ENCODE data around the gene ELOB. TPM values are rescaled to one million over a fixed set of nuclear protein-coding genes. Genes with fewer than 3 reads are reported as not detected.
A peak's percentile ranks its signal among the peaks of the same experiment; 100 is the strongest.

The ELOB gene
- total RNA-seq, 1 experiment from 2014 or later, result 259 TPM

DNA sequence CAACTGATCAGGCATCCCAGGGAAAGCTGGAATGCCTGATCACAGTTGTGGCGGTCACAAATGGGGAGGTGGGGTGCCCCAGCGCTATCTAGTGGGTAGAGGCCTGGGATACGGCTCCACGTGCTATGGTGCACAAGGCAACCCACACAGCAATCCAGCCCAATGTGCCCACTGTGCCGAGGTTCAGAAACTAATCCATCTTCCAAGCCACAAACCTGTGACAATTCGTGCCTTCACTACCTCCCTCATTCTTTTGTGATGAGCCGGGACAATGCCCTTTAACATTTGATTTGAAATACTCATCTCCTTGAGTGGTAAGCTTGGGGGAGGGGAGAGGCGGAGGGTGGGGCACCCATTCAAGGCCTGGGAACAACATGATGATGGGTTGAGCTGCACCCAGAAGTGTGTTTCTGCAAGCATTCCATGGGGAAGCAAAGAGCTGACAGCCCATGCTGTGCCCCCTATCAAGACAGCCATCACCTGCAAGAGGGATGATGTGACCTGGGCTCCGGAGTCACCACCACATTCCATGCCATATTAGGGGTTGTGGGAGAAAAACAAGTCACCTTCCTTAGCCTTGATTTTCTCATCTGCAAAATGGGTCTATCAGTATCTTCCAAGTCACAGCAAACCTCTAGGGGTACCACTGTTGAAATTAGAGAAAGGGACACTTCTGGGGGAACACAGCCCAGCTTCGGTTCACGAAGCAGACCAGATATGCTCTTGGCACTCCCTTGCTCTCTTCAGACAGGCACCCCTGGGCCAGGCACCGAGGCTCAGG is 3.7 kb downstream of the ELOB start:
- intact Hi-C loops (cut with micrococcal nuclease; ENCODE audit: unreplicated experiment), result no loop called here
- TF ChIP-seq, protein P1, sequence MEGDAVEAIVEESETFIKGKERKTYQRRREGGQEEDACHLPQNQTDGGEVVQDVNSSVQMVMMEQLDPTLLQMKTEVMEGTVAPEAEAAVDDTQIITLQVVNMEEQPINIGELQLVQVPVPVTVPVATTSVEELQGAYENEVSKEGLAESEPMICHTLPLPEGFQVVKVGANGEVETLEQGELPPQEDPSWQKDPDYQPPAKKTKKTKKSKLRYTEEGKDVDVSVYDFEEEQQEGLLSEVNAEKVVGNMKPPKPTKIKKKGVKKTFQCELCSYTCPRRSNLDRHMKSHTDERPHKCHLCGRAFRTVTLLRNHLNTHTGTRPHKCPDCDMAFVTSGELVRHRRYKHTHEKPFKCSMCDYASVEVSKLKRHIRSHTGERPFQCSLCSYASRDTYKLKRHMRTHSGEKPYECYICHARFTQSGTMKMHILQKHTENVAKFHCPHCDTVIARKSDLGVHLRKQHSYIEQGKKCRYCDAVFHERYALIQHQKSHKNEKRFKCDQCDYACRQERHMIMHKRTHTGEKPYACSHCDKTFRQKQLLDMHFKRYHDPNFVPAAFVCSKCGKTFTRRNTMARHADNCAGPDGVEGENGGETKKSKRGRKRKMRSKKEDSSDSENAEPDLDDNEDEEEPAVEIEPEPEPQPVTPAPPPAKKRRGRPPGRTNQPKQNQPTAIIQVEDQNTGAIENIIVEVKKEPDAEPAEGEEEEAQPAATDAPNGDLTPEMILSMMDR (conservative IDR thresholded peaks at IDR 0.05), result no peak
- TF ChIP-seq EZH2 (IDR thresholded peaks at IDR 0.05; ENCODE audit: low read depth), result no peak
- H3K4me3 ChIP-seq, result no peak overlapping the region
- CTCF ChIA-PET, result interaction anchor here (0.5 to 0.7 kb wide), 2 partner anchors 9 to 97 kb away, joined by 3 to 5 read pairs; no protein-coding TSS in a partner anchor
- H2AFZ ChIP-seq, result no peak overlapping the region
- H3K4me1 ChIP-seq (replicated peaks; ENCODE audit: insufficient read depth), result peaks cover 13% of the 10 kb centered on the region
- H3K4me2 ChIP-seq, result no peak overlapping the region
- peaks cover 37% of the 10 kb centered on the region for H3K79me2 ChIP-seq (ENCODE audit: low read depth)
- peaks cover 13% of the 10 kb centered on the region; the same call in 1 of the 2 replicates for H3K36me3 ChIP-seq (ENCODE audit: low read depth)
- H3K9me2 ChIP-seq (ENCODE audit: insufficient read depth), result no peaks in the 10 kb centered on the region
- H3K9me3 ChIP-seq (ENCODE audit: insufficient read depth, low read depth), result no peaks in the 10 kb centered on the region
- DNase-seq, result peak in 1 of 2 experiments; percentile 49
- peaks cover 74% of the 10 kb centered on the region for H3F3A ChIP-seq (ENCODE audit: insufficient read depth, low read depth)
- peaks cover 46% of the 10 kb centered on the region for H4K20me1 ChIP-seq (ENCODE audit: insufficient read depth)
- H3K27ac ChIP-seq, result peak overlapping the region; percentile 19; the same call in 1 of the 2 replicates
- no peaks in the 10 kb centered on the region for H3K27me3 ChIP-seq (ENCODE audit: insufficient read depth, low read depth)
- POLR2A ChIA-PET (ENCODE audit: unreplicated experiment), result no interaction called here
- no TSS peak for BruUV-seq (replicated peaks)

DNA sequence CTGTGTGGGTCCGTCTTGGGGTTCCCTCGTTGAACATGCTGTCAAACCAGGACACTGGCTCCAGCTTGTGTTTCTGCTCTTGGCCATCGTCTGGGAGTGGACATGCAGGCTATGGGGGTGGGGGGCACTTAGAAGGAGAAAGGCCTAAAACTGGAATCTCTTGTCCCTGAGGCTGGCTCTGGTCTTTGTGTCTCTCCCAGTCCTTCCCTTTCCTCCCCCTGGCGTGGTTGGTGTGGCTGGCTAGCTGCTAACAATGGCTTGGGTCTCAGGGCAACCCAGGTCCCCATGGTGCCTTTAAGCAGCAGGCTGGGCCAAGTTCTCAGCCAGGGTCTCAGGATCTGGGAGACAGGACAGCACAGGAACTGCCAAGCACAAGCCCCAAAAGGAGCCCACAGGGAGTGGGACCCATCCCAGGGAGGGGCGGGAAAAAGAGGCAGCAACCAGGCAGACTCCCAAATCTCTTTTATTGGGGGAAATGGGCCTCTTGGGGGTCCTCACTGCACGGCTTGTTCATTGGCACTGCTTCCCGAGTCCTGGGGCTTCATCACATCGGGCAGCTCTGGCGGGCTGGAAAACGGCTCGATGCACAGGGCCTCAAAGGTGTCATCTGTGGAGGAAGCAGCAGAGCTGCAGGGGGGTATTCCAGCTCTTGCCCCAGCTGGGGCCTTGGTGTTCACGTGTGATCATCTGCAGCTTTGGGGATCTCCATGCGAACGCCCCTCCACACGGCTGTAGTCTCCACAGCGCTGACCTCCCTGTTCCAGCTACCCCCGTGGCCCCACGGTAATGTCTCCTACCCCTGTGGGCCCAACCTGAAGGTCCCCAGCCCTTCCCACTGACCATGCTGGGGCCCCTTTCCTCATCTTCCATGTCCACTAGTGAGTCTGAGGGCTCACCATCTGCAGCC is 5.3 kb downstream of the ELOB start:
- H3K79me2 ChIP-seq (ENCODE audit: low read depth), result peaks cover 44% of the 10 kb centered on the region
- H4K20me1 ChIP-seq (ENCODE audit: insufficient read depth), result peaks cover 61% of the 10 kb centered on the region
- ChIA-PET POLR2A (ENCODE audit: unreplicated experiment) (no interaction called here), CTCF (interaction anchor here (0.6 kb wide), 1 partner anchor 74 kb away, joined by 4 read pairs; no protein-coding TSS in a partner anchor)
- DNase-seq, result no peak
- H3K9me3 ChIP-seq (ENCODE audit: insufficient read depth, low read depth), result no peaks in the 10 kb centered on the region
- H3K4me3 ChIP-seq, result no peak overlapping the region
- H3K27me3 ChIP-seq (ENCODE audit: insufficient read depth, low read depth), result no peaks in the 10 kb centered on the region
- H3K4me2 ChIP-seq, result no peak overlapping the region
- H2AFZ ChIP-seq, result no peak overlapping the region
- H3K9me2 ChIP-seq (ENCODE audit: insufficient read depth), result no peaks in the 10 kb centered on the region
- TF ChIP-seq, protein P1 (conservative IDR thresholded peaks at IDR 0.05), result no peak
- no peak for TF ChIP-seq EZH2 (IDR thresholded peaks at IDR 0.05; ENCODE audit: low read depth)
- H3K27ac ChIP-seq, result no peak overlapping the region
- H3K36me3 ChIP-seq (ENCODE audit: low read depth), result peaks cover 24% of the 10 kb centered on the region
- BruUV-seq (replicated peaks), result no TSS peak
- H3F3A ChIP-seq (ENCODE audit: insufficient read depth, low read depth), result peaks cover 85% of the 10 kb centered on the region
- H3K4me1 ChIP-seq (replicated peaks; ENCODE audit: insufficient read depth), result peaks cover 11% of the 10 kb centered on the region
- intact Hi-C loops (cut with micrococcal nuclease; ENCODE audit: unreplicated experiment), result no loop called here

DNA sequence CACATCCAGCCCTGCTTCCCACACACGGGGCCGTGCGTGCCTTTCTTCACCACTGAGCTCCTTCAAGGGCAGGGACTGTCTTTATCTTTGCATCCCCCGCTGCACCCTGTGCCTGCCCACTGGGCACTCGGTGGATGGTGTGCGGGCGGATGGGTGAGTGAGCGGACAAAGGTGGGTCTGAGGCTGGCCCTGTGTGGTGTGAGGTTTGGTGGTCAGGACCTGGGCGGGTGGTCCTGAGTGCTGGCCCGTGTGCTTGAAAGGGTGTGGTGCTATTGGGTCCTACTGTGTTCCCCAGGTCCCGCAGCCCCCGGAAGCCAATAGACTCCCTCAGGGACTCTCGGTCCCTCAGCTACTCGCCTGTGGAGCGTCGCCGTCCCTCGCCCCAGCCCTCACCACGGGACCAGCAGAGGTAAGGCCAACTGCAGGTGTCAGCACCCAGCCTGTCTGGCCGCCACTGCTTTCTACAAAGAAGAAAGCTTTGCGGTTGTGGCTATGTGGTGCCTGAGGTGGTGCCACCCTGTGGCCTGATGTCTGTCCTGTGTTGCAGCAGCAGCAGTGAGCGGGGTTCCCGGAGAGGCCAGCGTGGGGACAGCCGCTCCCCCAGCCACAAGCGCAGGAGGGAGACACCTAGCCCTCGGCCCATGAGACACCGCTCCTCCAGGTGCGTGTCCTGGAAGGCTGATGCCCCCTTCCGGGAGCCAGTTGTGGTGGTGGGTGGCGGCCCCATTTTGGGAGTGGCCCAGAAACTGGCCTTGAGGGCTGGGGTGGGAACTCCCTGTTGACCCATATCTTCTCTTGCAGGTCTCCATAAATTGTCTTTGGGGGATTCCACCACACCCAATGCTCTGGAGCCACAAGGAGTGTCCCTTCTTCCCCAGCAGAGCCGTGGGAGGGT is 6.8 kb downstream of the ELOB start:
- H3K27me3 ChIP-seq (ENCODE audit: insufficient read depth, low read depth), result no peaks in the 10 kb centered on the region
- H3K79me2 ChIP-seq (ENCODE audit: low read depth), result peaks cover 44% of the 10 kb centered on the region
- intact Hi-C loops (cut with micrococcal nuclease; ENCODE audit: unreplicated experiment), result no loop called here
- no peak overlapping the region for H3K4me3 ChIP-seq
- peaks cover 71% of the 10 kb centered on the region for H4K20me1 ChIP-seq (ENCODE audit: insufficient read depth)
- H3K4me1 ChIP-seq (replicated peaks; ENCODE audit: insufficient read depth), result peaks cover 2% of the 10 kb centered on the region
- TF ChIP-seq, protein P1 (conservative IDR thresholded peaks at IDR 0.05), result no peak
- no peak for TF ChIP-seq EZH2 (IDR thresholded peaks at IDR 0.05; ENCODE audit: low read depth)
- POLR2A ChIA-PET (ENCODE audit: unreplicated experiment), result no interaction called here
- BruUV-seq (replicated peaks), result no TSS peak
- H3K27ac ChIP-seq, result no peak overlapping the region
- no peak overlapping the region for H2AFZ ChIP-seq
- peak in 1 of 2 experiments; percentile 39 for DNase-seq
- CTCF ChIA-PET, result no interaction called here
- H3K9me3 ChIP-seq (ENCODE audit: insufficient read depth, low read depth), result no peaks in the 10 kb centered on the region
- no peak overlapping the region for H3K4me2 ChIP-seq
- H3F3A ChIP-seq (ENCODE audit: insufficient read depth, low read depth), result peaks cover 90% of the 10 kb centered on the region
- no peaks in the 10 kb centered on the region for H3K9me2 ChIP-seq (ENCODE audit: insufficient read depth)
- peaks cover 29% of the 10 kb centered on the region for H3K36me3 ChIP-seq (ENCODE audit: low read depth)
